Measurements from ENCODE around the gene LRRC10B.

LRRC10B gene

GRCh38 chr11:61534933-61535839 is 26.6 kb downstream of the LRRC10B start:
- H3K79me2 ChIP-seq (ENCODE audit: low read length), result no peaks in the 10 kb centered on the region
- peaks cover 5% of the 10 kb centered on the region; the same call in 1 of the 2 replicates for H3K4me1 ChIP-seq (ENCODE audit: low read length)

GRCh38 chr11:61535998-61536675 is 27.6 kb downstream of the LRRC10B start:
- Histone ChIP-seq H3K9ac (ENCODE audit: low read length) (no peak overlapping the region), H4K20me1 (ENCODE audit: insufficient read depth, low read length) (no peaks in the 10 kb centered on the region), H3K36me3 (replicated peaks; ENCODE audit: low read depth, low read length) (no peaks in the 10 kb centered on the region), H2AFZ (ENCODE audit: low read depth, low read length) (no peak overlapping the region), H3K4me2 (ENCODE audit: low read length) (no peak overlapping the region), H3K9me3 (ENCODE audit: insufficient read depth, low read length) (no peaks in the 10 kb centered on the region), H3K4me1 (ENCODE audit: low read length) (peaks cover 11% of the 10 kb centered on the region), H3K27ac (ENCODE audit: low read length) (no peak overlapping the region), H3K27me3 (ENCODE audit: low read depth, low read length) (peaks cover 32% of the 10 kb centered on the region), H3K79me2 (ENCODE audit: low read length) (no peaks in the 10 kb centered on the region), H3K4me3 (ENCODE audit: low read length) (no peak overlapping the region)
- no peak for TF ChIP-seq EZH2phosphoT487 (IDR thresholded peaks at IDR 0.05; ENCODE audit: low read depth)
- TF ChIP-seq CTCF (IDR thresholded peaks at IDR 0.05; ENCODE audit: low read depth, low read length), result no peak

More at GRCh38 chr11:61534933-61535839, 26.6 kb downstream of the LRRC10B start:
- H3K4me3 ChIP-seq (ENCODE audit: low read length), result no peak overlapping the region
- H4K20me1 ChIP-seq (ENCODE audit: insufficient read depth, low read length), result no peaks in the 10 kb centered on the region
- no peak overlapping the region for H3K9ac ChIP-seq (ENCODE audit: low read length)
- no peak overlapping the region for H3K4me2 ChIP-seq (ENCODE audit: low read length)
- H3K36me3 ChIP-seq (replicated peaks; ENCODE audit: low read depth, low read length), result no peaks in the 10 kb centered on the region
- H2AFZ ChIP-seq (ENCODE audit: low read depth, low read length), result no peak overlapping the region
- H3K27ac ChIP-seq (ENCODE audit: low read length), result no peak overlapping the region
- TF ChIP-seq CTCF (IDR thresholded peaks at IDR 0.05; ENCODE audit: low read depth, low read length) (no peak), EZH2phosphoT487 (IDR thresholded peaks at IDR 0.05; ENCODE audit: low read depth) (no peak)
- H3K27me3 ChIP-seq (ENCODE audit: low read depth, low read length), result peaks cover 37% of the 10 kb centered on the region
- H3K9me3 ChIP-seq (ENCODE audit: insufficient read depth, low read length), result no peaks in the 10 kb centered on the region

- TF ChIP-seq EZH2phosphoT487 (IDR thresholded peaks at IDR 0.05; ENCODE audit: low read depth), result no peak
- no peak for TF ChIP-seq CTCF (IDR thresholded peaks at IDR 0.05; ENCODE audit: low read depth, low read length)
Observed at GRCh38 chr11:61536676-61537270, 28.2 kb downstream of the LRRC10B start.

GRCh38 chr11:61537326-61537725 is 28.8 kb downstream of the LRRC10B start:
- Histone ChIP-seq H3K4me2 (ENCODE audit: low read length) (no peak overlapping the region), H4K20me1 (ENCODE audit: insufficient read depth, low read length) (no peaks in the 10 kb centered on the region), H3K27ac (ENCODE audit: low read length) (no peak overlapping the region), H2AFZ (ENCODE audit: low read depth, low read length) (no peak overlapping the region), H3K9ac (ENCODE audit: low read length) (no peak overlapping the region), H3K4me1 (ENCODE audit: low read length) (peaks cover 22% of the 10 kb centered on the region), H3K36me3 (replicated peaks; ENCODE audit: low read depth, low read length) (no peaks in the 10 kb centered on the region), H3K4me3 (ENCODE audit: low read length) (no peak overlapping the region), H3K79me2 (ENCODE audit: low read length) (no peaks in the 10 kb centered on the region), H3K9me3 (ENCODE audit: insufficient read depth, low read length) (no peaks in the 10 kb centered on the region), H3K27me3 (ENCODE audit: low read depth, low read length) (peaks cover 30% of the 10 kb centered on the region)
- TF ChIP-seq EZH2phosphoT487 (IDR thresholded peaks at IDR 0.05; ENCODE audit: low read depth), result no peak
- no peak for TF ChIP-seq CTCF (IDR thresholded peaks at IDR 0.05; ENCODE audit: low read depth, low read length)

More at GRCh38 chr11:61536676-61537270, 28.2 kb downstream of the LRRC10B start:
- no peak overlapping the region for H3K27ac ChIP-seq (ENCODE audit: low read length)
- peaks cover 17% of the 10 kb centered on the region for H3K4me1 ChIP-seq (ENCODE audit: low read length)
- no peaks in the 10 kb centered on the region for H3K9me3 ChIP-seq (ENCODE audit: insufficient read depth, low read length)
- no peak overlapping the region for H3K4me3 ChIP-seq (ENCODE audit: low read length)
- no peaks in the 10 kb centered on the region for H3K36me3 ChIP-seq (replicated peaks; ENCODE audit: low read depth, low read length)
- H3K9ac ChIP-seq (ENCODE audit: low read length), result no peak overlapping the region
- H3K27me3 ChIP-seq (ENCODE audit: low read depth, low read length), result peaks cover 30% of the 10 kb centered on the region
- H3K4me2 ChIP-seq (ENCODE audit: low read length), result no peak overlapping the region
- H4K20me1 ChIP-seq (ENCODE audit: insufficient read depth, low read length), result no peaks in the 10 kb centered on the region
- H2AFZ ChIP-seq (ENCODE audit: low read depth, low read length), result no peak overlapping the region
- no peaks in the 10 kb centered on the region for H3K79me2 ChIP-seq (ENCODE audit: low read length)

All from OCI-LY3 (cell line).